LNCaP clone FGC (cell line): Measurements from ENCODE around the gene ZNF547.

Experiments used
- DNase-seq: peaks from one replicate; pipeline ENCODE4 v3.0.0-alpha.2; 2011; ENCODE audit warnings: low read depth
- H3K4me3 ChIP-seq: 2 replicates; pipeline ENCODE4 v1.5.1; 2011; ENCODE audit warnings: mild to moderate bottlenecking, low read depth, low read length, control low read depth
- TF ChIP-seq, protein P1 (sequence below): IDR thresholded peaks from 2 replicates; pipeline ENCODE4 v1.5.1; 2012; ENCODE audit warnings: mild to moderate bottlenecking; ENCODE audit not compliant: control insufficient read depth, insufficient read depth; ENCODE audit errors: extremely low read depth

The ZNF547 gene

DNA sequence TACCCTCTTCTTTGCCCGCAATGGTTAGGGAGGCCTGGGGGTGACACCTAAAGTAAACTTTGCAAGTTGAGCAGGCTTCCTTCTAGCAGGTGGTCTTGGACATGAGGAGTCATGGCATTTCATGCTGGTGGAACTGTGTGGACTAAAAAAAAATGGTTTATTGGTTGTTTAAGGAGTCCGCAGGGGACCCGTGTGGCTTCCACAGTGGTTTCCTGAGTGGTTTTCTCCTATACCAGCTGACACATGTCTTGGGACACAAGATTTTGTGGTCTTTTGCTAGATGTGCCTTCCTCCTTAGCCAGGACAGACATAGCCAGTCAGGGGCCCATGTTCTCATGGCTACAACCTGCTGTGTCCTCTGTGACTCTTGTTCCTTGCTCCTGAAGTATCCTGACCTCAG, 41.6 kb upstream of the ZNF547 start:
- no peak for DNase-seq
- H3K4me3 ChIP-seq = peak overlapping the region; percentile 93
- TF ChIP-seq, protein P1, sequence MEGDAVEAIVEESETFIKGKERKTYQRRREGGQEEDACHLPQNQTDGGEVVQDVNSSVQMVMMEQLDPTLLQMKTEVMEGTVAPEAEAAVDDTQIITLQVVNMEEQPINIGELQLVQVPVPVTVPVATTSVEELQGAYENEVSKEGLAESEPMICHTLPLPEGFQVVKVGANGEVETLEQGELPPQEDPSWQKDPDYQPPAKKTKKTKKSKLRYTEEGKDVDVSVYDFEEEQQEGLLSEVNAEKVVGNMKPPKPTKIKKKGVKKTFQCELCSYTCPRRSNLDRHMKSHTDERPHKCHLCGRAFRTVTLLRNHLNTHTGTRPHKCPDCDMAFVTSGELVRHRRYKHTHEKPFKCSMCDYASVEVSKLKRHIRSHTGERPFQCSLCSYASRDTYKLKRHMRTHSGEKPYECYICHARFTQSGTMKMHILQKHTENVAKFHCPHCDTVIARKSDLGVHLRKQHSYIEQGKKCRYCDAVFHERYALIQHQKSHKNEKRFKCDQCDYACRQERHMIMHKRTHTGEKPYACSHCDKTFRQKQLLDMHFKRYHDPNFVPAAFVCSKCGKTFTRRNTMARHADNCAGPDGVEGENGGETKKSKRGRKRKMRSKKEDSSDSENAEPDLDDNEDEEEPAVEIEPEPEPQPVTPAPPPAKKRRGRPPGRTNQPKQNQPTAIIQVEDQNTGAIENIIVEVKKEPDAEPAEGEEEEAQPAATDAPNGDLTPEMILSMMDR = no peak

DNA sequence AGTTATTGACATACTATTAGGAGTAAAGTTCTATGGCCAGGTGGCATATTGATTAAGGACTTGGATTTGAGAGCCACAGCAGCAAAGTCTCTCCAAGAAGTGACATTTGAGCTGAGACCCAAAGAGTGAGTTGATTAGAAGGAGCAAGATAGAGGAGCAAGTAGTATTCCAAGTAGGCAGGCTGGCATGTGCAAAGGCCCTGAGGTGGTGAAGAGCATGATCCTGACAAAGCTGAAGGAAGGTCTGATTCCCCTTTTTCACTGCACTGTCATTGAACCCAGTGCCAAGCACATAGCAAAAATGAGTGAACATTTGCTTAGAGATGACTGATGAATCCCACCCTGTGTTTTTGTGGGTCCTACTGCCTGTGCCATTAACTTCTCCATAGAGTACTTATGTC, 38.4 kb upstream of the ZNF547 start:
- TF ChIP-seq, protein P1 = no peak
- no peak for DNase-seq
- no peak overlapping the region for H3K4me3 ChIP-seq

DNA sequence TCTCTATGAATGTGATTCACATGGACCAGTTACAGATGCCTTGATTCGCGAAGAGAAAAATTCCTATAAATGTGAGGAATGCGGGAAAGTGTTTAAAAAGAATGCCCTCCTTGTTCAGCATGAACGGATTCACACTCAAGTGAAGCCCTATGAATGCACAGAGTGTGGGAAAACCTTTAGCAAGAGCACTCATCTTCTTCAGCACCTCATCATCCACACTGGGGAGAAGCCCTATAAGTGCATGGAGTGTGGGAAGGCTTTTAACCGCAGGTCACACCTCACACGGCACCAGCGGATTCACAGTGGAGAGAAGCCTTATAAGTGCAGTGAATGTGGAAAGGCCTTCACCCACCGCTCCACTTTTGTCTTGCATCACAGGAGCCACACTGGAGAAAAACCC, 35.4 kb upstream of the ZNF547 start:
- H3K4me3 ChIP-seq = no peak overlapping the region
- TF ChIP-seq, protein P1 = no peak
- DNase-seq = no peak

DNA sequence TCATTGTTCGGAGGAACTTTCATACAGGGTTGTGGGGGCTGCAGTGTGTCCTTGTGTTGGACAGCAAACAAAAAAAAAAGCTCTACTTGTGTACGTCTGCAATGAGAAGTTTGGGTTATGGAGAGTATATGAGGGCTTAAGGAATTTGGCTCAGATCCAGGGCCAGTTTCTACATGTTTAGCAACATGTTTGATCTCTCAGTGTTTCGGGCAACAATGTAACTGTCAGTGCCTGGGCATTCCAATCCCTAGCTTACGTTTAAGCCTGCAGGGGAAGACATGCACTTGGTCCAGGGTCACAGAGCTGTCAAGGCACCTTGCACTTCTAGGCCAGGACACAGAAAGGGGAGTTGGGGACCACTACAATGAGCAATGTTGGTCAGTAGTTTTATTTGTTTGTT, 29.2 kb upstream of the ZNF547 start:
- H3K4me3 ChIP-seq = no peak overlapping the region
- TF ChIP-seq, protein P1 = no peak
- no peak for DNase-seq

DNA sequence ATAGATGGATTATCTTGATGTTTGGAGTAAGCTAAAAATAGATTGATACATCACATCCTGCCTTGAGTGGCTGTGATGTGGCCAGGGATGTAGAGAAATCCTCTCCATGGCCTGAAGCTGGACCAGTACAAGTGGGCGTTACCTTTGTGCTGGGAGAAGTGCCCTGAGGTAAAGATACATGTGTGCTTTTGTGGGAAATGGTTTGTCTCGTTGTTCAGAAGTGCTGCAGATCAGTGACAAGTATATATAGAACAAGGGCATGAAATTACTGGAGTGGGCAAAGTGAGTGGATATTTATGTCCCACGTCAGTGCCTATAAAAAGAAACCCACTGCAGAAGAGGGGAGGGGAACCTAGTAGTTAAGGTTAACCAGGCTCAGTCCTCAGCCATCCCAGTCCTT, 24.5 kb upstream of the ZNF547 start:
- TF ChIP-seq, protein P1 = no peak
- no peak overlapping the region for H3K4me3 ChIP-seq
- no peak for DNase-seq

DNA sequence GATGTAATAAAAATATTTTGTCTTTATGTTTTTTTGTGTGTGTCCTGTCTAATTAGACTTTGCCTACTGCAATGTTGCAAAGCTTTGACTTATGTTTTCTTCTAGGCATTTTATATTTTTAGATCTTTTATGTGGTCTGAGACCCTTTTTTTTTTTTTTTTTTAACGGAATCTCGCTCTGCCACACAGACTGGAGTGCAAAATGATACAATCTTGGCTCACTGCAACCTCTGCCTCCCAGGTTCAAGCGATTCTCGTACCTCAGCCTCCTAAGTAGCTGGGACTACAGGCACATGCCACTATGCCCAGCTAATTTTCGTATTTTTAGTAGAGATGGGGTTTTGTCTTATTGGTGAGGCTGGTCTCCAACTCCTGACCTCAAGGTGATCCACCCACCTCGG, 20.8 kb upstream of the ZNF547 start:
- no peak overlapping the region for H3K4me3 ChIP-seq
- no peak for DNase-seq
- TF ChIP-seq, protein P1 = no peak

DNA sequence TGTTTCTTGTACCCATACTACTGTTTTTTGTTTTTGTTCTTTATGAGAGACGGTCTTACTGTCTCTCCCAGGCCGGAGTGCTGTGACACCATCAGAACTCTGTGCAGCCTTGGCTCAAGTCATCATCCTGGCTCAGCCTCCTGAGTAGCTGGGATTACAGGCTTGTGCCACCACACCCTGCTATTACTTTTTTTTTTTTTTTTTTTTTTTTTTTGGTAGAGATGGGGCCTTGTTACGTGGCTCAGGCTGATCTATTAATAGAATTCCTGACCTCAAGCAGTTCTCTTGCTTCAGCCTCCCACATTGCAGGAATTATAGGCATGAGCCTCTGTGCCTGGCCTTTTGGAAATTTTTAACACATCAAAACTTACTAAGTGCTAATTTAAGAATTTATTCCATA, 15.2 kb upstream of the ZNF547 start:
- TF ChIP-seq, protein P1 = no peak
- DNase-seq = no peak
- no peak overlapping the region for H3K4me3 ChIP-seq
